SU-DHL-6 (cell line): ENCODE results near the gene ACBD7.

Source experiments
- H2AFZ ChIP-seq: fragments of 200-600 bp; sonication (generic); 2 replicates; pipeline ENCODE4 v1.6.1; 2014; ENCODE audit warnings: low read depth, mild to moderate bottlenecking, moderate library complexity, mixed read lengths, antibody characterized with exemption, low read length; ENCODE audit not compliant: severe bottlenecking
- H3F3A ChIP-seq: fragments of 200-600 bp; shearing (Covaris generic); 2 replicates; pipeline ENCODE4 v1.6.0; 2016; ENCODE audit warnings: antibody characterized with exemption, mild to moderate bottlenecking; ENCODE audit not compliant: insufficient read depth
- H3K27ac ChIP-seq: fragments of 200-600 bp; sonication (generic); 2 replicates; pipeline ENCODE4 v1.5.1; 2016; ENCODE audit warnings: low read depth, mild to moderate bottlenecking, low read length, moderate library complexity, mixed read lengths
- H3K27me3 ChIP-seq: fragments of 200-600 bp; sonication (generic), shearing (Covaris generic); 2 replicates; pipeline ENCODE4 v1.6.0; 2014; ENCODE audit warnings: mild to moderate bottlenecking, low read length
- H3K36me3 ChIP-seq: fragments of 200-600 bp; sonication (generic); 2 replicates; pipeline ENCODE4 v1.6.1; 2014; ENCODE audit warnings: mild to moderate bottlenecking, low read length, mixed read lengths
- H3K4me2 ChIP-seq: fragments of 300-600, 200-600 bp; shearing (Covaris generic), sonication (generic); 2 replicates; pipeline ENCODE4 v1.6.0; 2014; ENCODE audit warnings: low read length, low read depth, mild to moderate bottlenecking; ENCODE audit not compliant: poor library complexity, severe bottlenecking
- H3K4me3 ChIP-seq: fragments of 200-600 bp; sonication (generic); 2 replicates; pipeline ENCODE4 v1.5.1; 2014; ENCODE audit warnings: antibody characterized with exemption, low read length, mild to moderate bottlenecking, mixed read lengths; ENCODE audit not compliant: insufficient read depth, poor library complexity, severe bottlenecking
- H3K79me2 ChIP-seq: fragments of 200-600 bp; sonication (generic); 2 replicates; pipeline ENCODE4 v1.6.1; 2014; ENCODE audit warnings: mild to moderate bottlenecking, low read length, moderate library complexity; ENCODE audit not compliant: insufficient read depth
- H3K9ac ChIP-seq: fragments of 200-600 bp; sonication (generic); 2 replicates; pipeline ENCODE4 v1.7.0; 2014; ENCODE audit warnings: mild to moderate bottlenecking, low read length
- H3K9me2 ChIP-seq: fragments of 200-600 bp; sonication (generic); replicated peaks from 2 replicates; pipeline ENCODE4 v1.6.1; 2014; ENCODE audit warnings: low read length; ENCODE audit not compliant: insufficient read depth
- H3K9me3 ChIP-seq: fragments of 200-600 bp; sonication (generic); 2 replicates; pipeline ENCODE4 v1.6.1; 2014; ENCODE audit warnings: low read length, mixed read lengths; ENCODE audit not compliant: insufficient read depth
- H4K20me1 ChIP-seq: fragments of 200-600 bp; sonication (generic); 2 replicates; pipeline ENCODE4 v1.6.1; 2014; ENCODE audit warnings: low read depth, mild to moderate bottlenecking, antibody characterized with exemption, low read length, moderate library complexity, mixed read lengths
- EZH2phosphoT487 ChIP-seq: fragments of 200-600 bp; sonication (generic), shearing (Covaris generic); conservative IDR thresholded peaks from 2 replicates; pipeline ENCODE4 v1.6.1; 2018; ENCODE audit warnings: mild to moderate bottlenecking, antibody characterized with exemption, low read length, moderate library complexity, mixed read lengths
- TF ChIP-seq, protein P1 (sequence below): fragments of 200-600 bp; sonication (generic); IDR thresholded peaks from one replicate; pipeline ENCODE4 v1.5.1; 2017; ENCODE audit warnings: antibody characterized with exemption, mild to moderate bottlenecking, low read length, moderate library complexity; ENCODE audit not compliant: insufficient read depth, poor library complexity, severe bottlenecking

ACBD7 gene

GRCh38 chr10:15046626-15047025 is 42.0 kb downstream of the ACBD7 start:
- Histone ChIP-seq H3K9me2 (no peaks in the 10 kb centered on the region), H3K9ac (no peak overlapping the region), H3K4me2 (no peak overlapping the region), H3K79me2 (no peaks in the 10 kb centered on the region), H3K9me3 (no peaks in the 10 kb centered on the region), H3K27ac (no peak overlapping the region), H3F3A (no peaks in the 10 kb centered on the region), H3K36me3 (no peaks in the 10 kb centered on the region), H3K27me3 (no peaks in the 10 kb centered on the region), H4K20me1 (no peaks in the 10 kb centered on the region), H2AFZ (no peak overlapping the region), H3K4me3 (no peak overlapping the region)
- TF ChIP-seq EZH2phosphoT487 = no peak
- TF ChIP-seq, protein P1, sequence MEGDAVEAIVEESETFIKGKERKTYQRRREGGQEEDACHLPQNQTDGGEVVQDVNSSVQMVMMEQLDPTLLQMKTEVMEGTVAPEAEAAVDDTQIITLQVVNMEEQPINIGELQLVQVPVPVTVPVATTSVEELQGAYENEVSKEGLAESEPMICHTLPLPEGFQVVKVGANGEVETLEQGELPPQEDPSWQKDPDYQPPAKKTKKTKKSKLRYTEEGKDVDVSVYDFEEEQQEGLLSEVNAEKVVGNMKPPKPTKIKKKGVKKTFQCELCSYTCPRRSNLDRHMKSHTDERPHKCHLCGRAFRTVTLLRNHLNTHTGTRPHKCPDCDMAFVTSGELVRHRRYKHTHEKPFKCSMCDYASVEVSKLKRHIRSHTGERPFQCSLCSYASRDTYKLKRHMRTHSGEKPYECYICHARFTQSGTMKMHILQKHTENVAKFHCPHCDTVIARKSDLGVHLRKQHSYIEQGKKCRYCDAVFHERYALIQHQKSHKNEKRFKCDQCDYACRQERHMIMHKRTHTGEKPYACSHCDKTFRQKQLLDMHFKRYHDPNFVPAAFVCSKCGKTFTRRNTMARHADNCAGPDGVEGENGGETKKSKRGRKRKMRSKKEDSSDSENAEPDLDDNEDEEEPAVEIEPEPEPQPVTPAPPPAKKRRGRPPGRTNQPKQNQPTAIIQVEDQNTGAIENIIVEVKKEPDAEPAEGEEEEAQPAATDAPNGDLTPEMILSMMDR = no peak

GRCh38 chr10:15045380-15045779 is 43.2 kb downstream of the ACBD7 start:
- TF ChIP-seq, protein P1 = no peak
- TF ChIP-seq EZH2phosphoT487 = no peak
- no peaks in the 10 kb centered on the region for H3K9me3 ChIP-seq
- no peak overlapping the region for H3K27ac ChIP-seq
- H3K9me2 ChIP-seq = no peaks in the 10 kb centered on the region
- H4K20me1 ChIP-seq = no peaks in the 10 kb centered on the region
- no peaks in the 10 kb centered on the region for H3K36me3 ChIP-seq
- H3K9ac ChIP-seq = no peak overlapping the region
- H3K79me2 ChIP-seq = no peaks in the 10 kb centered on the region
- no peak overlapping the region for H2AFZ ChIP-seq
- H3K4me3 ChIP-seq = no peak overlapping the region
- no peaks in the 10 kb centered on the region for H3K27me3 ChIP-seq
- H3F3A ChIP-seq = no peaks in the 10 kb centered on the region
- H3K4me2 ChIP-seq = no peak overlapping the region

DNA sequence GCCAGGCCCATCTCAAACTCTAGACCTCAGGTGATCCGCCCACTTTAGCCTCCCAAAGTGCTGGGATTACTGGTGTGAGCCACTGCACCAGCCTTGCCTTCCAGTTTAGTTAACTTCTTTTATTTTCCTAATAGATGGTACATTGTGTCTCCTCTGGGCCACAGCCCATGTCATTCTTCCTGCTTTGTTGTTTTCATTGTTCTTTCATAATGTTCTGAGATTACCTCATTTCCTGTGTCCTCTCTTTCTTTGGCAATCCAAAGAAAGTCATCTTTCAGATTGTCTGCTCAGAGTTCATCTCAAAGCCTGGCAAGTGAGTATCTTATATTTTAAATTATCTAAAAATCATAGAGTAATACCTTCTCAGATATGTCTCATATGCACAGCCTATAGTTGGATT is 44.9 kb downstream of the ACBD7 start, which contains the start of gene OLAH:
Gene OLAH, plus strand, starts transcription at position 270 of the 400 bp plus-strand sequence. CDS start 3,346 bp downstream, outside the sequence.
- H3K9ac ChIP-seq = no peak within 1 kb of the TSS
- no peaks in the 10 kb centered on the region for H3K36me3 ChIP-seq
- H3K9me3 ChIP-seq = no peaks in the 10 kb centered on the region
- no peak within 1 kb of the TSS for H3K27ac ChIP-seq
- no peak for TF ChIP-seq EZH2phosphoT487
- TF ChIP-seq, protein P1 = no peak
- H4K20me1 ChIP-seq = no peaks in the 10 kb centered on the region
- no peaks in the 10 kb centered on the region for H3F3A ChIP-seq
- H3K79me2 ChIP-seq = no peaks in the 10 kb centered on the region
- H3K4me2 ChIP-seq = no peak within 1 kb of the TSS
- no peaks in the 10 kb centered on the region for H3K27me3 ChIP-seq
- H3K4me3 ChIP-seq = no peak within 1 kb of the TSS
- no peak within 1 kb of the TSS for H2AFZ ChIP-seq
- H3K9me2 ChIP-seq = no peaks in the 10 kb centered on the region
